HepG2 (cell line): ENCODE results near the gene CDKN1C. TPM values are rescaled to one million over a fixed set of nuclear protein-coding genes. Genes with fewer than 3 reads are reported as not detected.
A peak's percentile ranks its signal among the peaks of the same experiment; 100 is the strongest.

Experiments used
- DRAP1 ChIP-seq: IDR thresholded peaks from 2 replicates; pipeline ENCODE4 v1.6.1; 2016; ENCODE audit warnings: missing genetic modification reagents, missing compliant biosample characterization
- FOXM1 ChIP-seq: sonication (generic); formaldehyde crosslinking; IDR thresholded peaks from 2 replicates; pipeline ENCODE4 v1.5.0; 2020; ENCODE audit warnings: missing genetic modification reagents
- GMEB1 ChIP-seq: sonication (generic); formaldehyde crosslinking; IDR thresholded peaks from 2 replicates; pipeline ENCODE4 v1.5.1; 2020; ENCODE audit warnings: missing genetic modification reagents, mild to moderate bottlenecking, borderline replicate concordance
- IKZF1 ChIP-seq: fragments of 450-650 bp; IDR thresholded peaks from 2 replicates; pipeline ENCODE4 v1.7.1; 2016
- IRF1 ChIP-seq: sonication (generic); formaldehyde crosslinking; IDR thresholded peaks from 2 replicates; pipeline ENCODE4 v1.4.0; 2020; ENCODE audit warnings: low read depth, mild to moderate bottlenecking, missing genetic modification reagents
- KDM3A ChIP-seq: IDR thresholded peaks from 2 replicates; pipeline ENCODE4 v1.6.1; 2018; ENCODE audit warnings: low read depth, missing compliant biosample characterization
- MEIS2 ChIP-seq: sonication (generic); formaldehyde crosslinking; IDR thresholded peaks from 2 replicates; pipeline ENCODE4 v1.9.0; 2021; ENCODE audit warnings: mild to moderate bottlenecking, missing genetic modification reagents
- PLSCR1 ChIP-seq: sonication (generic); formaldehyde crosslinking; IDR thresholded peaks from 2 replicates; pipeline ENCODE4 v1.5.0; 2020; ENCODE audit warnings: missing genetic modification reagents, mild to moderate bottlenecking, borderline replicate concordance
- SETDB1 ChIP-seq: sonication (generic); formaldehyde crosslinking; IDR thresholded peaks from 2 replicates; pipeline ENCODE4 v1.5.1; 2020; ENCODE audit warnings: missing genetic modification reagents, mild to moderate bottlenecking, borderline replicate concordance
- SNAPC2 ChIP-seq: sonication (generic); formaldehyde crosslinking; IDR thresholded peaks from 2 replicates; pipeline ENCODE4 v1.8.1; 2022; ENCODE audit warnings: mild to moderate bottlenecking, missing genetic modification reagents
- SP2 ChIP-seq: sonication (generic); formaldehyde crosslinking; IDR thresholded peaks from 2 replicates; pipeline ENCODE4 v1.5.1; 2020; ENCODE audit warnings: mild to moderate bottlenecking, missing genetic modification reagents
- ZBTB4 ChIP-seq: sonication (generic); formaldehyde crosslinking; IDR thresholded peaks from 2 replicates; pipeline ENCODE4 v1.4.0; 2020; ENCODE audit warnings: missing genetic modification reagents, mild to moderate bottlenecking, borderline replicate concordance
- ZGPAT ChIP-seq: IDR thresholded peaks from 2 replicates; pipeline ENCODE4 v1.6.1; 2016; ENCODE audit warnings: mild to moderate bottlenecking
- ZMYM3 ChIP-seq: sonication (generic); formaldehyde crosslinking; IDR thresholded peaks from 2 replicates; pipeline ENCODE4 v1.5.1; 2020; ENCODE audit warnings: mild to moderate bottlenecking, missing genetic modification reagents
- ZNF414 ChIP-seq: sonication (generic); formaldehyde crosslinking; IDR thresholded peaks from 2 replicates; pipeline ENCODE4 v1.5.0; 2020; ENCODE audit warnings: missing genetic modification reagents
- ZNF446 ChIP-seq: sonication (generic); formaldehyde crosslinking; IDR thresholded peaks from 2 replicates; pipeline ENCODE4 v1.5.0; 2020; ENCODE audit warnings: mild to moderate bottlenecking, missing genetic modification reagents
- ZNF460 ChIP-seq: sonication (generic); formaldehyde crosslinking; IDR thresholded peaks from 2 replicates; pipeline ENCODE4 v1.5.1; 2020; ENCODE audit warnings: missing genetic modification reagents, mild to moderate bottlenecking, borderline replicate concordance
- ZNF562 ChIP-seq: sonication (generic); formaldehyde crosslinking; IDR thresholded peaks from 2 replicates; pipeline ENCODE4 v1.8.0; 2022; ENCODE audit warnings: missing genetic modification reagents, borderline replicate concordance
- polyA plus RNA-seq, 8 experiments: library from polyadenylated mRNA; depleted of rRNA in 3 of 8; stranded (reverse) in 7 of 8; unstranded in 1 of 8; fragments of >200 nt; fragmentation: Illumina TruSeq in 4 of 8; extraction: Trizol in 4 of 8; gene quantifications; 2 replicates each; pipeline versions ENCODE4 v1.2.1 to v1.2.3, GENCODE V29; 2011 to 2016; ENCODE audit warnings: low read depth in 4 of 8, missing spikeins in 1 of 8, mixed read lengths in 1 of 8; ENCODE audit not compliant: insufficient read depth in 1 of 8
- total RNA-seq, 5 experiments: library from RNA; depleted of rRNA; stranded (reverse); fragments of >200 nt; fragmentation: Illumina TruSeq; extraction: Trizol; gene quantifications; 2 replicates each; pipeline ENCODE4 v1.2.3, GENCODE V29; 2016; ENCODE audit warnings: low read depth in 1 of 5

Gene CDKN1C
- total and polyA plus RNA-seq, 2 of the 13 experiments (the other 11 are each of a cell fraction or from before 2014, with no cell fraction given) = not detected

GRCh38 chr11:2902784-2903671 is 17.5 kb upstream of the CDKN1C start (continued):
- no peak for TF ChIP-seq IRF1 (CRISPR knock-in tag)
- TF ChIP-seq ZNF414 (CRISPR knock-in tag) = no peak
- TF ChIP-seq MEIS2 (CRISPR knock-in tag) = no peak
- TF ChIP-seq PLSCR1 (CRISPR knock-in tag) = 0 out of 2 replicates have a peak, but pooled peaks have one; percentile 51
- no peak for TF ChIP-seq ZNF562 (CRISPR knock-in tag)
- TF ChIP-seq IKZF1 = no peak
- no peak for TF ChIP-seq ZMYM3
- TF ChIP-seq SNAPC2 (CRISPR knock-in tag) = no peak
- no peak for TF ChIP-seq SP2 (CRISPR knock-in tag)
- TF ChIP-seq GMEB1 (CRISPR knock-in tag) = no peak
- no peak for TF ChIP-seq ZNF446 (CRISPR knock-in tag)
- no peak for TF ChIP-seq SETDB1
- peak; percentile 16; the same call in 1 of the 2 replicates for TF ChIP-seq DRAP1 (CRISPR knock-in tag)
- TF ChIP-seq FOXM1 (CRISPR knock-in tag) = no peak
- no peak for TF ChIP-seq ZNF460 (CRISPR knock-in tag)
- TF ChIP-seq ZBTB4 (CRISPR knock-in tag) = no peak
- TF ChIP-seq ZGPAT (CRISPR knock-in tag) = peak; percentile 35; the same call in 1 of the 2 replicates
- no peak for TF ChIP-seq KDM3A (CRISPR knock-in tag)
